Breast epithelium (tissue), 3 donors: ENCODE measurements around the gene EPS8L3. TPM values are rescaled to one million over a fixed set of nuclear protein-coding genes. Genes with fewer than 3 reads are reported as not detected.

Experiments used
- total RNA-seq, 3 donors: library from RNA; depleted of rRNA; stranded (reverse); fragments of >200 nt; gene quantifications; one replicate each; pipeline ENCODE4 v1.1.0, GENCODE V29; 2016

The EPS8L3 gene
- total RNA-seq, 3 donors from 2014 or later: 3.6 TPM; not detected in 2

Other genes starting within 250 kb of the EPS8L3 start
- gene GPR61, start 224.1 kb downstream of the EPS8L3 start, total RNA-seq: not detected
- gene GNAI3, start 215.3 kb downstream of the EPS8L3 start, total RNA-seq: 1 to 10 TPM; 5.9 to 6.9 (median 6.2) TPM
- not detected for gene GNAT2, start 144.3 kb downstream of the EPS8L3 start, total RNA-seq
- gene AMPD2, start 144.1 kb downstream of the EPS8L3 start, total RNA-seq: 10 to 100 TPM; 21.3 to 68.2 (median 47.4) TPM
- gene GSTM4, start 107.8 kb downstream of the EPS8L3 start, total RNA-seq: 10 to 100 TPM; 21.9 to 31.5 (median 28.2) TPM
- gene GSTM2, start 95.9 kb downstream of the EPS8L3 start, total RNA-seq: 10 to 100 TPM; 47.8 to 93.4 (median 66.5) TPM
- gene GSTM1, start 76.1 kb downstream of the EPS8L3 start, total RNA-seq: 10 to 100 TPM in 1 of 3 donors, not detected in 2; 33.8 TPM
- gene GSTM5, start 51.7 kb downstream of the EPS8L3 start, total RNA-seq: 1 to 10 TPM; 1.8 to 4.6 (median 3.6) TPM
- 100 to 1,000 TPM in 2 of 3 donors, 10 to 100 TPM in 1; 40.0 to 226 (median 105) TPM for gene GSTM3, start 22.9 kb downstream of the EPS8L3 start, total RNA-seq
- 10 to 100 TPM; 28.2 to 54.7 (median 54.4) TPM for gene CSF1, start 146.9 kb upstream of the EPS8L3 start, total RNA-seq
- 10 to 100 TPM; 67.7 to 75.1 (median 73.8) TPM for gene AHCYL1, start 220.8 kb upstream of the EPS8L3 start, total RNA-seq